ENCODE data around the gene GSG1L2. TPM values are rescaled to one million over a fixed set of nuclear protein-coding genes. Genes with fewer than 3 reads are reported as not detected.

The GSG1L2 gene
- total RNA-seq (2014; rRNA removed; shearing (Covaris generic)), result not detected in 2 replicates
- polyA plus RNA-seq (2015; cell fraction: cytosol; rRNA removed), result not detected in 2 replicates
- not detected in 2 replicates for polyA plus RNA-seq (2015; cell fraction: nucleus; rRNA removed)

- in situ Hi-C loops (cut with HindIII; ENCODE audit: low pct_unique_long_range_greater_than_20kb, low sequenced_read_pairs), result no loop called here
- DNase-seq (ENCODE audit: low read depth, low spot score), result no peak
These were observed at the start of gene GSG1L2 for GRCh38 chr17:9821921-9822320. TSS of gene GSG1L2 (minus strand) at chr17:9822079. CDS start at chr17:9822071, 8 bp downstream.

- in situ Hi-C loops (cut with HindIII; ENCODE audit: low pct_unique_long_range_greater_than_20kb, low sequenced_read_pairs), result no loop called here
- DNase-seq (ENCODE audit: low read depth, low spot score), result no peak
These were observed 46.7 kb upstream of the GSG1L2 start for GRCh38 chr17:9868552-9868951.

GRCh38 chr17:9865586-9865985 lies 43.7 kb upstream of the GSG1L2 start:
- no peak for DNase-seq (ENCODE audit: low read depth, low spot score)
- in situ Hi-C loops (cut with HindIII; ENCODE audit: low pct_unique_long_range_greater_than_20kb, low sequenced_read_pairs), result no loop called here

- DNase-seq (ENCODE audit: low read depth, low spot score), result no peak
- in situ Hi-C loops (cut with HindIII; ENCODE audit: low pct_unique_long_range_greater_than_20kb, low sequenced_read_pairs), result no loop called here
These were observed 41.1 kb upstream of the GSG1L2 start for GRCh38 chr17:9862949-9863348.

DNA sequence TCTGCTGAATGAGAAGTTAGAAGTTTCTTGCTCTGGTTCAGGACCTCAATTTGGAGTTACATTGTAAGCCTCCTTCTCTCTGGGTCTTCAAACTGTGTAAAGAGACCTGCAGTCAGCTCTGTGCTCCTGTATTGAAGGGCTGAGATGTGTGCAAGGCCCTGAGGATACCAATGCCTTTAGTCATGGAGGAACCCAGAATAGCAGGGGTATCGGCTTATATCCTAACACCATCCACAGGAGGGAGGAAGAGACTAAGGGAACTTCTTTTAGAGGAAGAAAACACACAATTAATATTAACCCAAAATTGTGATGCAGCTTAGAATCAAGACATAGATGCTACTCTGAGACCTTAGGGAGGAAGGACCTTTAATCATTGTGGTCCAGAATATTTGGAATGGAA lies 40.3 kb upstream of the GSG1L2 start:
- no peak for DNase-seq (ENCODE audit: low read depth, low spot score)
- in situ Hi-C loops (cut with HindIII; ENCODE audit: low pct_unique_long_range_greater_than_20kb, low sequenced_read_pairs), result no loop called here

GRCh38 chr17:9860851-9861250 lies 39.0 kb upstream of the GSG1L2 start:
- no peak for DNase-seq (ENCODE audit: low read depth, low spot score)
- in situ Hi-C loops (cut with HindIII; ENCODE audit: low pct_unique_long_range_greater_than_20kb, low sequenced_read_pairs), result no loop called here

DNA sequence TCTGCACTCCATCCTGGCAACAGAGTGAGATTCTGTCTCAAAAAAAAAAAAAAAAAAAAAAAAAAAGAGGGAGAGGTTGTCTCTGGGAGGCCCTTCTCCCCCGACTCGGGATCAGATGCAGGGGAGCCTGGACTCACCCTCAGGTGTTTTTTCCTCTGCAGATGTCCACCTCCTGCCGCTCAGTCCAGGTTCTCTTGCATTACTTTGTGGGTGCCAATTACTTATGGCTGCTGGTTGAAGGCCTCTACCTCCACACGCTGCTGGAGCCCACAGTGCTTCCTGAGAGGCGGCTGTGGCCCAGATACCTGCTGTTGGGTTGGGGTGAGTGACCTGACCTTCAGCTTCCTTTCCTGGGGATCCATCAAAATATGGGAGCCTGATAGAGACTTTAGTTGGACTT lies 37.9 kb upstream of the GSG1L2 start:
- in situ Hi-C loops (cut with HindIII; ENCODE audit: low pct_unique_long_range_greater_than_20kb, low sequenced_read_pairs), result no loop called here
- DNase-seq (ENCODE audit: low read depth, low spot score), result no peak

- in situ Hi-C loops (cut with HindIII; ENCODE audit: low pct_unique_long_range_greater_than_20kb, low sequenced_read_pairs), result no loop called here
- no peak for DNase-seq (ENCODE audit: low read depth, low spot score)
These were observed 33.2 kb upstream of the GSG1L2 start for GRCh38 chr17:9855036-9855435.

- in situ Hi-C loops (cut with HindIII; ENCODE audit: low pct_unique_long_range_greater_than_20kb, low sequenced_read_pairs), result no loop called here
- no peak for DNase-seq (ENCODE audit: low read depth, low spot score)
These were observed 32.4 kb upstream of the GSG1L2 start for GRCh38 chr17:9854255-9854654.

- no peak for DNase-seq (ENCODE audit: low read depth, low spot score)
- in situ Hi-C loops (cut with HindIII; ENCODE audit: low pct_unique_long_range_greater_than_20kb, low sequenced_read_pairs), result no loop called here
These were observed 28.3 kb upstream of the GSG1L2 start for GRCh38 chr17:9850151-9850550.

DNA sequence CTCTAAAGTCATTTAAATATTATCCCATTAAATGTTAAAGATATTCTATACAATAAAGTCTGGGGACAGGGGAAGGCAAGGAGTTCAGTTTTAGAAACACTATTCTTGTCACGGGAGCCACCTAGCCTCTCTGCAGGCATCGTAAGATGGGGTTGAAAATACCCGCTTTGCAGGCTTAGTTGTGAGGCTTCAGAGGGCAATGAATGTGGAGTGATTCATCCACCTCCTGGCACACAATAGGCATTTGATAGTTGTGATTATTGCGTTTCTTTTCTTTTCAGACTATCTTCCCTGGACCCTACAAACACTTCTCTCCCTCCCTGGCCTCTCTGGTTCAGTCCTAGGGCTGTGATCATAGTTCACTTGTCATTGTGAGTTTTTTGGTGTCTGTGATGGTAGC lies 23.4 kb upstream of the GSG1L2 start:
- in situ Hi-C loops (cut with HindIII; ENCODE audit: low pct_unique_long_range_greater_than_20kb, low sequenced_read_pairs), result no loop called here
- DNase-seq (ENCODE audit: low read depth, low spot score), result no peak

DNA sequence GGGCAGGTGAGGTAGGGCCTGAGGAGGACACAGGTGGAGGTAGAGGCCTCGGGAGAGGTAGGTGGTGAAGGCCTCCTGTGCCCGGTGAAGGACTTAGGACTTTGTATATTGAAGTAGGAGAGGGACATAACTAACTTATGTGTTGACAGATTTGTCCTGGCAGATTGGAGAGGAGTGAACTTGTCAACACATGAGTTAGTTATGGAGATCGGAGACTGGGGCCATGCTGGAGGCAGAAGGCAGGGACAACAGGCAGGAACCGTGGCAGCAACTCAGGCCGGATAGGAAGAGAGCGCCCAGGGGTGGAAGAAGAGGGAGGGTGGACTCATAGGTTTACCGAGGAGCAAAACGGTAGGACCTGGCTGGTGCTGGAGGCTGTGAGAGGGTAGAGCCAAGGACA lies 22.3 kb upstream of the GSG1L2 start:
- DNase-seq (ENCODE audit: low read depth, low spot score), result no peak
- in situ Hi-C loops (cut with HindIII; ENCODE audit: low pct_unique_long_range_greater_than_20kb, low sequenced_read_pairs), result no loop called here

DNA sequence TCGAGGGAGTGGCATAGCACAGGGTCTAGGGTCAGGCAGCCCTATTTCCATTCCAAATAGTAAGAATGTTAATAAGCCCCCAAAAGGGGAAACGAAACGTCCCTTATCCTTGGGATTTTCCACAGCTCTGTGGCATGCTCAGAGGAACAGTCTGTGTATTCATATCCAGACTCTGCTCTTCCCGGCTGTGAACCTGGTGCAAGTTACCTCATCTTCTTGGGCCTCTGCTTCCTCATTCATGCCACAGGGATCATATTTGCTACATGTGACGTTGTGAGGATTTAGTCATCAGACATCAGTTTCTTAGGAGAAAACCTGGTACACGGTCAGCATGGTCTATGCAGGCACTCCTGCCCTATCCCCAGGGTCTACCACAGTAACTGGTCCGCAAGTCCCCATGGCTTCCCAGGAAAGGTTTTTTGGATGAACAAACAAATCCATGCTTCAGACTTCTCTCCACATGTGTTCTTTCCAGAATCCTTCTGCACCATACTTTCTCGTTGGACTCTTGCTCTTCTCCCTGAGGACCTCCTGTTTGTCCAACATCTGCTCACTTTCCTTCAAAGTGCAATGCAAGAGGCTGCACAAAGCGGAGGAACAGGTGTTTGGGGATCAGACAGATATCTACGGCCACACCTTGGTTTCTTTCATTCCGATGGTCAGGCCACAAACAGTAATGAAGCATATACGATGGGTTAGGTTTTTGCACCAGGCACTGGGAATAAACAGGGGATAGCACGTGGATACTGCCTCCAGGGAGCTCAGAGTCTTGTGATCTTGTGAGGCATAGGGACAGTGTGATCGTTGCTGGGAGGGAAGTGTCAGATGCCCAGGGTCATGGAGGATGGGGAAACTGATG lies 21.5 kb upstream of the GSG1L2 start:
- no peak for DNase-seq (ENCODE audit: low read depth, low spot score)
- in situ Hi-C loops (cut with HindIII; ENCODE audit: low pct_unique_long_range_greater_than_20kb, low sequenced_read_pairs), result no loop called here

DNA sequence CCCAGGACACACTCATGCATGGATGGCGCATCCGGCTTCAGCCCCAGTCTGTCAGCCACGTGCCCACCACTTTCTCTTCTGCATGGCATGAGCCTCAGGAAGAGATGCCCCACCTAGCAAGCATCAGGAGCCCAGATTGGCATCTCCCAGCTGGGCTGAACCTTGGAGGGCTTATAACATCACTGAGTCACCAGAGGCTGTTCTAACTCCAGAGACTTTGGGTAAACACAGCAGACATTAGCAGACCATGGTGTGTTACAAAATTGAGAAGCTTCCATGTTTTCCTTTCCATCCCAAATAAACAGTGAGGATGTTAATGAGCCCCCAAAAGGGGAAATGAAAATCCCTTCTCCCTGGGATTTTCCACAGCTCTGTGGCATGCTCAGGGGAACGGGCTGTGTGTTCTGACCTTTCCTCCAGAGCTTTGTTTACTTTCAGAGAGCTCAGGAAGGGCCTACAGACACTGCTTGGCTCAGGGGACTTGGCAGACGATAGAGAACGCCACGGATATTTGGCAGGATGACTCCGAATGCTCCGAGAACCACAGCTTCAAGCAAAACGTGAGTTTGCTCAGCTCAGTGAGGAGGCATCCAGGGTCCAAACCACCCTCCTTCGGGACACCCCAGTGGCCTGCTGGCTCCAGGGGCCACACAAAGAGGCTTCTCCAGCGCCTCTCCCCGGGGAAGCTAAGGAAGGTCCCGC lies 20.3 kb upstream of the GSG1L2 start:
- in situ Hi-C loops (cut with HindIII; ENCODE audit: low pct_unique_long_range_greater_than_20kb, low sequenced_read_pairs), result no loop called here

DNA sequence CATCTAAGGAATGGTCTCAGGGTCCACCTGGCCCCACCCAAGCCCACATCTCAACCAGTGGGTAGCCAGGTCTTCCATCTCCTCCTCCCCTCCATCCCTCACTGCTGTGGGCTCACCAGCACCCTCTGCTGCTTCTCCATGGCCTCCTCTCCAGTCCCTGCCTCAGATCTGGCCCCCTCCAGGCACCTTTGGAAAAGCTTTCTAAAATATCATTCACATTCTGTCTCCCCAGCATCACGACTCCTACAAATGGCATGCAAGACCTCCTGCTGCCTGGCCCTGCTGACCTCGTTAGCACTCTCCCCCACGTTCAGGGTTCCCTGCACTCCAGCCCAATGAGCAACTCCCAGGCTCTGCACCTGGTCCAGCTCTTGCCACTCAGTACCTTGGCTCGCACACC lies 17.6 kb upstream of the GSG1L2 start:
- in situ Hi-C loops (cut with HindIII; ENCODE audit: low pct_unique_long_range_greater_than_20kb, low sequenced_read_pairs), result no loop called here
- DNase-seq (ENCODE audit: low read depth, low spot score), result peak; percentile 40

More for the DNA sequence above, 20.3 kb upstream of the GSG1L2 start:
- no peak for DNase-seq (ENCODE audit: low read depth, low spot score)

- no peak for DNase-seq (ENCODE audit: low read depth, low spot score)
- in situ Hi-C loops (cut with HindIII; ENCODE audit: low pct_unique_long_range_greater_than_20kb, low sequenced_read_pairs), result no loop called here
These were observed 15.9 kb upstream of the GSG1L2 start for GRCh38 chr17:9837551-9838471.

- no peak for DNase-seq (ENCODE audit: low read depth, low spot score)
These were observed 12.0 kb upstream of the GSG1L2 start for GRCh38 chr17:9833922-9834321.

GRCh38 chr17:9830711-9831110 lies 8.8 kb upstream of the GSG1L2 start:
- DNase-seq (ENCODE audit: low read depth, low spot score), result no peak
- in situ Hi-C loops (cut with HindIII; ENCODE audit: low pct_unique_long_range_greater_than_20kb, low sequenced_read_pairs), result no loop called here

More at GRCh38 chr17:9833922-9834321, 12.0 kb upstream of the GSG1L2 start:
- in situ Hi-C loops (cut with HindIII; ENCODE audit: low pct_unique_long_range_greater_than_20kb, low sequenced_read_pairs), result no loop called here

All from SK-MEL-5 (cell line).